CD1c-positive myeloid dendritic cell (primary cell): Measurements from ENCODE around the gene FHIP2A.
"Not testable (repeated sequence)": the region's sequence is repeated elsewhere in the genome, so short reads cannot be mapped to it uniquely, and the experiment has no call there.

ENCODE experiments used
- DNase-seq: peaks from one replicate; pipeline ENCODE4 v3.0.0-alpha.2; 2016; ENCODE audit errors: extremely low spot score

Gene FHIP2A

DNA sequence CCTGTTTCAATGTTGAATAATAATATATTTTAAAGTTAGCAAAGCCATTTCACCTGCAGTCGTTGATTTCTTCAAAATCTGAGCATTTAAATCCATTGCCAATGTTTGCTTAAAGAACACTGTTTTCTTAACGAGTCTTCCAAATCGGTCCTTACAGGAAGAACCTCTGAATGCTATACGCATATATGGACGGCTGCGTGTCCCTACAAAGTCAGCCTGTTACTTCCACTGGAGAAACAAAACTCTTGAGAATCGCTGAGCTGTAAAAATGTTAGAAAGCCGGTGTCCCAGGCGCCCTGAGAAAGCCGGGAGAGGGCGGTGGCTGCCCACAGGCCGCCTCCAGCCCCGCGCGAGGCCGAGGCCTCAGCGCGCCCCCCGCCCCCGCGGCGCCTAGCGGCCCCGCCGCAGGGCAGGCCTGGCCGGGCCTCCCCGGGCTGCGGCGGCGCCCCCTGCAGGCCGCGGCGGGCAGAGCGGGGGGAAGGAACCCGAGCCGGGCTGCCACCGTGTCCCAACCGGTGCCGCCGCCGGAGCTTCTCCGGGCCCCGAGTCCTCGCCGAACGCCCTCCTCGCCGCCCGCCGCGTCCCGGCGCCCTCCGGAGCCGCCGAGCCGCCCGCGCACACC lies at the start of gene FHIP2A:
Gene FHIP2A, plus strand, starts transcription at position 488 of the 622 bp plus-strand sequence. CDS start 299 bp downstream, outside the sequence.
- DNase-seq: peak; percentile 89

DNA sequence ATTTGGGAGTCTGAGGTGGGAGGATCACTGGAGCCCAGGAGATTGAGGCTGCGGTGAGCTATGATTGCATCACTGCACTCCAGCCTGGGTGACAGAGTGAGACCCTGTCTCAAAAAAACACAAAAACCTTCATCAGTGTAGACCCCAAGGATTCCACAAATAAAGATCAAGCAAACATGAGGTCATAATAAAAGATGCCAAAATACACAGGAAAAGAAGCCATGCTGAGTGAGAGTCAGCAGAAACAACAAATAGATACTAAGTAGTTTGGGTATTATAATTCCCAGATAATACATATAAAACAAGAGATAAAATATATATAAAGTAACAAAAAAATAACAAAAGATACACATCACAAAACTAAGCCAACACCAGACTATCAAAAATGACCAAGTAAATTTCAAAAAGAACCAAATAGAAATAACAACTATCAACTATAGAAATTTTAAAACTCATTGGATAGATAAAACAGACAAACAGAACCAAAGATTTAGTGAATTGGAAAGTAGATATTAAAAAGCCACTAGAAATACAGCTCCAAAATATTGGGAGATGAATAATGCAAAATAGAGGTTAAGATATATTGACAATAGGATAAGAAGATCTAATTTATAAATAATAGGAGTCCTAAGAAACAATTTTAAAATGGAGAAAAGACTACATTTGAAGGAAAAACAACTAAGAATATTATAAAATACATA lies 48.9 kb upstream of the FHIP2A start:
- DNase-seq: no peak

DNA sequence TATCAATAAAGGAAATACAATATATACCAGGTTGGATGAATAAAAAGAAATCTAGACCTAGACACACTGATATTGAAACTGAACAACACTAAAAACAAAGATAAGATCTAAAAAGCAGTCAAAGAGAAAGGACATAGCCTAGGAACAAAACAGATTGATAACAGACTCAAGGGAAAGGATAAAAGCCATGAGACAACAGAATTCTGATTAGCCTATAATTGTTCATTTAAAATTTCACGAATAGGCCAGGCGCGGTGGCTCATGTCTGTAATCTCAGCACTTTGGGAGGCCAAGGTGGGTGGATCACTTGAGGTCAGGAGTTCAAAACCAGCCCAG lies 48.4 kb upstream of the FHIP2A start:
- DNase-seq: no peak

DNA sequence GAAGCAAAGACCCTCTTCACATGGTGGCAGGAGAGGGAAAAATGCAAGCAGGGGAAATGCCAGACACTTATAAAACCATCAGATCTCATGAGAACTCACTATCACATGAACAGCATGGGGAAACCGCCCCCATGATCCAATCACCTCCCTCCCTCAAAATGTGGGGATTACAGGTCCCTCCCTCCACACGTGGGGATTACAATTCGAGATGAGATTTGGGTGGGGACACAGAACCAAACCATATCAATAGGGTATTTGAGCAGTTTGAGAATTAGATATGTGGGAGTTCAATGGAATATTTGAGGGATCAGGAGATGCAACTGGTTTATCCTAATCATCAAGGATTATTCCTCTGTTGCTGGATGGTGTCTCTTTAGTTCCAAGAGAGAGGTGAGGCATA lies 46.5 kb upstream of the FHIP2A start:
- not testable (repeated sequence) for DNase-seq

- no peak for DNase-seq
Observed at GRCh38 chr10:114777415-114777814, 44.2 kb upstream of the FHIP2A start.

DNA sequence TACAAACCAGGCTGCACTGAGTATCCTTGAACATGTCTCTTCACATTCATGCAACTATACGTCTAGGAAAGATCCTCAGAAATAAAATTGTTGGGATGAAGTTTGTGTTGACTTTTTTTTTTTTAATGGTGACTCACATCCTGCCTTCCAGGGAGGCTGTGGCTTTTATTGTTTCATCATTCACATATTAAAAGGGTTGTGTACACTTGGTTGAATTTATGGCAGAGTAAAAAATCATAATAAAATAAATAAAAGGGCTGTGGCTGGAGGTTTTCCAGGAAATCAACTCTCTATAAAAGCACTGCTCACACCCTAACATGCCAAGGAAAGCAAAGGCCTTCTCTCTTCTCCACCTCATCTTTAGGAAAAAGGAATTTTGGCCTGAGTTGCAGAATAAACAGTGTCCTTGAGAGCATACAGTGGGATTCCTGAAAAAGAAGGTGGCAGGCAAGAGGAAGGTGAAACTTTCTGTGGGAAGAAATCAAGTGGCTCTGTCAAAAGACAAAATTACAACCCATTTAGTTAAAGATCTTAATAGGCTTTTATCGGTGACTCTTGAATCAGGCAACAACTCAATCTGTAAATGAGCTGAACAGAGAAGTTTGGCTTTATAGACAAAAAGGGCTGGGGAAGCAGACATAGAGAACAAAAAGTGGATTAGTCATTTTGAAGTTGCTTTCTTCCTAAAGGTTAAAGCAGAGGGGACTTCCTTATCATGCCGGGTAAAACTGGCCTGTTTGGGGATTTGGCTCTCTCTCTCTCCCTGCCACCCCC lies 41.6 kb upstream of the FHIP2A start:
- peak; percentile 2 for DNase-seq

- no peak for DNase-seq
Observed at GRCh38 chr10:114780577-114781184, 40.9 kb upstream of the FHIP2A start.

- DNase-seq: no peak
Observed at GRCh38 chr10:114782666-114783065, 38.9 kb upstream of the FHIP2A start.

GRCh38 chr10:114783686-114784085 lies 37.9 kb upstream of the FHIP2A start:
- DNase-seq: no peak

- DNase-seq: peak; percentile 47
Observed at GRCh38 chr10:114786492-114786891, 35.1 kb upstream of the FHIP2A start.

DNA sequence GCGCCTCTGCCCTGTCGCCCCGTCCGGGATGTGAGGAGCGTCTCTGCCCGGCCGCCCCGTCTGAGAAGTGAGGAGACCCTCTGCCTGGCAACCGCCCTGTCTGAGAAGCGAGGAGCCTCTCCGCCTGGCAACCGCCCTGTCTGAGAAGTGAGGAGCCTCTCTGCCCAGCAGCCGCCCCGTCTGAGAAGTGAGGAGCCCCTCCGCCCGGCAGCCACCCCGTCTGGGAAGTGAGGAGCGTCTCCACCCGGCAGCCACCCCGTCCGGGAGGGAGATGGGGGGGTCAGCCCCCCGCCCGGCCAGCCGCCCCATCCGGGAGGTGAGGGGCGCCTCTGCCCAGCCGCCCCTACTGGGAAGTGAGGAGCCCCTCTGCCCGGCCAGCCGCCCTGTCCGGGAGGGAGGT lies 34.4 kb upstream of the FHIP2A start:
- DNase-seq: not testable (repeated sequence)

GRCh38 chr10:114791768-114792167 lies 29.8 kb upstream of the FHIP2A start:
- DNase-seq: no peak

DNA sequence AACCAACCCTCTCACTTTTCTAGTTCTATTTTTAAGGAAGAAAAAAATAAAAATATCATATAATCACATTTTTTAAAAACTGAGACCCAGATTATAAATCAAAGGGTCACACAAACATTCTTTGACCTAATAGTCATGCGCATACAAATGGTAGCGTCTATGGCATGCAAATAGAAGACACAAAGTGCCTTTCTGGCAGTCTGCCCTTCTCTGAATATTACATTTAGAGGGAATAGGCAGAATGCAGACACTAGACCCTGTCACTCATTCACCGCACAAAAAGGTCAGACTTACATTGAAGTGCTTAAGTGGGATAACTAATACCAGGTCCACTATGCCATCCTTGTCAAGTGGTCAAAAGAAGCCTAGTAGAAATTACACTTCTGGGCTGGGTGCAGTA lies 26.5 kb upstream of the FHIP2A start:
- no peak for DNase-seq

GRCh38 chr10:114800361-114800760 lies 21.2 kb upstream of the FHIP2A start:
- DNase-seq: no peak

- no peak for DNase-seq
Observed at GRCh38 chr10:114801411-114801813, 20.2 kb upstream of the FHIP2A start.

DNA sequence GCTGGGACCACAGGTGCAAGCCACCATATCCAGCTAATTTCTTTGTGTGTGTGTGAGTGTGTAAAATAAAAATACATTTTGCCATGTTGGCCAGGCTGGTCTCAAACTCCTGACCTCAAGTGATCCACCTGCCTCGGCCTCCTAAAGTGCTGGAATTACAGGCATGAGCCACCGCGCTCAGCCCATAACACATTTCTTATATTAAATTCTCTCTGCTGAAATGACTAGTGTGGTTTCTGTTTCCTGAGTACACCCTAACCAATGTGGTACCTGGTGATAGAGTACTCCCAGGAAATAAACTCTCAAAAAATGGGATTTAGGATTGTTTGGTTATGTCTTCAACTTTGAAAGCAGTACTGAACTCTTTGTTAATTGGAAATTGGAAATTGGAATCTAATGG lies 19.4 kb upstream of the FHIP2A start:
- no peak for DNase-seq

DNA sequence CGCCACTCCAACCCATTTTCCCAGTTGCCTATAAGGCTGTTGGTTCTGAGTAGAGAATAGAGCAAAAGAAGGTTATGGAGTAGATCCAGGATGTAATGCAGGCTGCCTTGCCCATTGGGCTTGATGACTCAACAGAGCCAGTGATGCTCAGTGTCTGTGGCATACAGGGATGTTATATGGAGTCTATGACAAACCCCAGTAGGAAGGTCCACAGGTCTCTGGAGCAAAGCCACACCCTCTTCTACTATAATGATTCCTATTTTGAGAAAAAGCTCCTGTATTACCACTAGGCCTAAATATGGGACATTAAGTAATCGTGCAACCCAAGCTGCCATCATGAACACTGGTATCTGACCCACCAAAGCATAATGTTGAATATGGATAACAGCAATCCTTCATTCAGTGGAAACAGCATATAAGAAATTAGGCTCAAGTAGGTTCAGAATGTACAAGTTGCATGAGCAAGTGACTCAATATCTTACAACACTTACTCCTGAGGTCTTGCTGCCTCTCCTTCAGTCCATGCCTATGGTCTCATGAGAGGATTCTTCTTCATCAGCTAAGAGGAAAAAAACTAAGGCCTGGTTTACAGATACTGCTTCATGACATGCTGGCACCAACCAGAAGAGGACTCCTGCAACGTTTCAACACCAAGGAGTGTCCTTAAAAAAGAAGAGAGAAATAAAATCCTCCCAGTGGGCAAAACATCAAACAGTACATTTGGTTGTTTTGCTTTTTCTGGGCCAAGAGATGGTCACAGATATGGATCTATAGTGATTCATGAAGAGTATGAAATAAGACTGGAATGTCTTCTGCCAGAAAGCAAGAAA lies 14.8 kb upstream of the FHIP2A start:
- no peak for DNase-seq

DNA sequence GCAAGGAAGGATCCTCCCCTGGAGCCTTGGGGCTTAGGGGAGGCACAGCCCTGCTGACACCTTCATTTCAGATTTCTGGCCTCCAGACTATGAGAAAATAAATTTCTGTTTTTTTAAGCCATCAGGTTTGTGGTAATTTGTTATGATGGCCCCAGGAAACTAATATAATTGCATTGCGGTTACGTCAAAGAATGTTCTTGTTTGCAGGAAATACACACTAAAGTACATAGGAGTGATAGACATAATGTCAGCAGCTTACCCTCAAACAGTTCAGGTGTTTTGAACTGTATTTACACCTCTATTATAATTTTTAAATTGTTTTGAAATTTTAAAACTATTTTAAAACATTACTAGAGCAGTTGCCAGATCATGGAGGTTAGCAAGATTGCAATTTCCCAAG lies 12.6 kb upstream of the FHIP2A start:
- DNase-seq: no peak

DNA sequence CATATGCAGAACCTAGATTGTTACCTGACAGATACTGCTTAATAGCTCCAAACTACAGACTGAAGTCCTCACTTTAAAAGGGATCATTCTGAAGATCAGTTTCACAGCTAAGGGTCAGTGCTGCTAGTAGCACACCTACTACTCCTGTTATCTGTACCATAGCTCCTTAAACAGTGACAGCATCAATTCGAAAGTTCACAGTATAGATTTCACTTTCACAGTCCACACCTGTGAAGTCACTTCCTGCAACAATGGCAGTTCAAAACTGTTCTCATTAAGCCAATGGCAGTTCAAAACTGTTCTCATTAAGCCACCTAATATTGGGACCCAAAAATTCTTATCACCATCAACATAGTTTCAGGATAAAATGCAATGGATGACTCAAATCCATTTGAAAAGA lies 10.7 kb upstream of the FHIP2A start:
- DNase-seq: no peak

DNA sequence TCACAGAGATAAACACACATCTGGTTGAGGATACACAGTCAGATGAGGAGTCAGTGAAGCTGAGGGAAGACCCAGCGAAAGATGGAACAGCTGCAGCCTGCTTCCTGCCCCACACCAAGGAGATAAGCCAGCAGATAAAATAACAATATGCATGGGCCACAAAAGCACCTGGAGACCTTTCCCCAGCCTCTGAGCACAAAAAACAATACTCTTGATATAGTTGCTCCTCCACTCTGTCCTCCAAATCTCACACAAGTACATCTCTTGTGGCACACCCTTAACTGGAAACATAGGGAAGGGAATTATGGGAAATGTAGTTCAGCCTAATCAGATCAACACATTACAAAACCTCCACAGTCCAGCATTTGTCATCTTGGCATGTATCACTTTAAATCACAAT lies 9.7 kb upstream of the FHIP2A start:
- no peak for DNase-seq

DNA sequence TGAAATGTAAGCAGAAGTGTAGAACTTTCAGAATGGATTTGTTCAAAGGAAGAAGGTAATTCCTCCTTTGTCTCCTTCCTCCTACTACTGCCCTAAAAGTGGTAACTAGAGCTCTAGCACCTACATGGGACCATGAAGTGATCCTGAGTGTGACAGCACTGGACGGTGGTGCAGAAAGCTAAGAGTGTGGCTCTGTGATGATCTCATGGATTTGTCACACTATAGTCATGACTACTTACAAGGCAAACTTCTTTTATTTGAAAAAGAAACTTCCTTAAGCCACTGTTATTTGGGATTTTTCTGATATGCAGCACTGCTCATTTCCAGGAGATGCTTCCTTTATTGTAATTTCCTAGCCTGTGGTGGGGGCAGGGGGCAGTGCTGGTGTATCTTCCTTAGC lies 5.8 kb upstream of the FHIP2A start:
- DNase-seq: peak; percentile 51

DNA sequence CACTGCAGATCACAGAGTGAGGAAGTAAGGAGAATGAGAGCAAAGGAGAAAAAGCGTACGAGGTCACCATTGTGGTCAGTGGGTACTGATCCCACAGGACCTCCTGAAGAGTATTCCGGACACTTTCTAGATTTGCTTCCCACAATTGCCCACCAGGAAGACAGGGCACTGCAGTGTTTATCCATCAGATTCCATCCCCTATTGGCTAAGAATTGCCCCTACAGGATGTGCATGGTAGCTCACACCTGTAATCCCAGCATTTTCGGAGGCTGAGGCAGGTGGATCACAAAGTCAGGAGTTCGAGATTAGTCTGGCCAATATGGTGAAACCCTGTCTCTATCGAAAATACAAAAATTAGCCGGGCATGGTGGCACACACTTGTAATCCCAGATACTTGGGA lies 5.3 kb upstream of the FHIP2A start:
- no peak for DNase-seq
